GM12873 (cell line): ENCODE results near the gene TTC16.

Experiments used
- CTCF ChIP-seq: IDR thresholded peaks from 2 replicates; pipeline ENCODE4 v1.5.1; 2012; ENCODE audit warnings: low read depth, mild to moderate bottlenecking, moderate library complexity, low read length, control low read depth; ENCODE audit not compliant: insufficient read depth; ENCODE audit errors: missing control alignments

Gene TTC16

GRCh38 chr9:127777368-127777980, 61.6 kb downstream of the TTC16 start:
- no peak for TF ChIP-seq CTCF

GRCh38 chr9:127778280-127779135, 62.6 kb downstream of the TTC16 start, which contains the start of gene SH2D3C:
Gene SH2D3C (minus strand): TSS chr9:127778666. CDS start chr9:127778627, 39 bp downstream.
- no peak for TF ChIP-seq CTCF

GRCh38 chr9:127779136-127779981, 63.5 kb downstream of the TTC16 start:
- no peak for TF ChIP-seq CTCF

- no peak for TF ChIP-seq CTCF
Observed at GRCh38 chr9:127780126-127780885, 64.4 kb downstream of the TTC16 start.
